ENCODE results near the gene TNFSF10. TPM values are rescaled to one million over a fixed set of nuclear protein-coding genes. Genes with fewer than 3 reads are reported as not detected.
A peak's percentile ranks its signal among the peaks of the same experiment; 100 is the strongest.
"Not testable (repeated sequence)": the region's sequence is repeated elsewhere in the genome, so short reads cannot be mapped to it uniquely, and the experiment has no call there.

TNFSF10 gene
- 10 to 100 TPM in 1 of 8 experiments, 1 to 10 TPM in 1, under 1 TPM in 4, not detected in 2; 0.25 to 11.0 (median 0.99) TPM for total RNA-seq

DNA sequence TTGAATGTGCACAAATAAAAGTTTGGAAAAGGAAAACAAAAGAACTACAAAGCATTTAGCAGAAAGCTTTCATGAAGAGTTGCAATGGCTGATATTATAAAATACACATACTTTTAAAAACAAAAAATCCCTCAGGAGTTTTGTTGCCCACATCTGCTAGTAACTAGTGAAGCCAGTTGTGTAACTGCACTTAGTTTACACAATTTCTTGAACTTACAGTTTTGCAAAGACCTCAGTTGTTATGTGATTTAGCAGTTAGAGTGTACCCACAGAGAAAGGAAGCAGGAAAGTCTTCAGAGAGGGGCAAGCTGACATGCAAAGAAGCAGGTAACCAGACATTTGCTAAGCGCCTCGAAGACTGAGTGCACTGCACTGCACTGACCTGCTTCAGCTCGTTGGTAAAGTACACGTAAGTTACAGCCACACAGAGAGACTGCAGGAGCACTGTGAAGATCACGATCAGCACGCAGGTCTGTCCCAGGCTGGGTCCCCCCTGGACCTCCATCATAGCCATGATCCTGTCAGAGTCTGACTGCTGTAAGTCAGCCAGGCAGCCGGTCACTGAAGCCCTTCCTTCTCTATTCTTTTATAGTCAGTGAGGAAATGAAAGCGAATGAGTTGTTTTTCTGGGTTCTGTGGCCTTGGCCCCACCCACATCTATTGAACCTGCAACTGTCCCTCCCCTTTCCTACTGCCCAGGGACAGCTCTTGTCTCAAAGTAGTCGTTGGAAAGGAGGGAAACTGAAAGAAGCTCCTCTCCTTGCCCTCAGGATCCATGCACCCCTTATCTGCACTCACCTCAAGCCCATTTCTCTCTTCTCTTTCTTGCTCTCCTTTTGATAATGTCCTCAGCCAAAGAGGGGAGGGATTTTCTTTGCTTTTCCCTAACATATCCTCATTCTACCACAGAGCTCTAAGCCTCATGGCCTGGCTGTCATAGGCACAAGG is at the start of gene TNFSF10:
Gene TNFSF10 (minus strand): TSS at position 560 of the 948 bp plus-strand sequence. CDS start 46 bp downstream, at position 514.
- WGBS, 10 experiments, result 0 to 38% (median 16%) methylated on average over 1 to 8 of the region's 9 CpGs; no CpG with 5 or more reads in 3 of the 10 experiments
- peak; percentile 35 to 80 (median 70) for ATAC-seq (replicated peaks in 6 of 8)

DNA sequence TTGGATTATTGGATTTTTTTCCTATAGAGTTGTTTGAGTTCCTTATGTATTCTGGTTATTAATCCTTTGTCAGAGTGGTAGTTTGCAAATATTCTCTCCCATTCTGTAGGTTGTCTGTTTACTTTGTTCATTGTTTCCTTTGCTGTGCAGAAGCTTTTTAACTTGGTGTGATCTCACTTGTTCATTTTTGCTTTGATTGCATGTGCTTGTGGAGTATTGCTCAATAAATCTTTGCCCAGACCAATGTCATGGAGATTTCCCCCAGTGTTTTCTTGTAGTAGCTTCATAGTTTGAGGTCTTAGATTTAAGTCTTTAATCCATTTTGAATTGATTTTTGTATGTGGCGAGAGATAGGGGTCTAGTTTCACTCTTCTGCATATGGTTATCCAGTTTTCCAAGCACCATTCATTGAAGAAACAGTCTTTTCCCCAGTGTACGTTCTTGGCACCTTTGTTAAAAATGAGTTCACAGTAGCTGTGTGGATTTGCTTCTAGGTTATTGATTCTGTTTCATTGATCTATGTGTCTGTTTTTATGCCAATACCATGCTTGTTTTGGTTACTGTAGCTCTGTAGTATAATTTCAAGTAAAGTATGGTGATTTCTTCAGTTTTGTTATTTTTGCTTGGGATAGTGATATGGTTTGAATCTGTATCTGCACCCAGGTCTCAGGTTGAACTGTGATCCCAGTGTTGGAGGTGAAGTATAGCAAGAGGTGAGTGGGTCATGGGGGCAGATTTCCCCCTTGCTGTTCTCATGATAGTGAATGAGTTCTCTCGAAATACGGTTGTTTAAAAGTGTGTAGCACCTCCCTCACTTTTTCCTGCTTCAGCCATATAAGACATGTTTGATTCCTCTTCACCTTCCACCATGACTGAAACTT is 46.1 kb upstream of the TNFSF10 start:
- Histone ChIP-seq H3K4me1 (replicated peaks in 1 of 2) (no peaks in the 10 kb centered on the region), H3K4me3 (no peak overlapping the region), H3K27ac (no peak overlapping the region)
- WGBS, 10 experiments, result 0 to 93% (median 78%) methylated on average over 1 to 4 of the region's 4 CpGs; no CpG with 5 or more reads in 2 of the 10 experiments
- in situ Hi-C loops (cut with MboI; ENCODE audit: low pct_unique_long_range_greater_than_20kb in 2 of 9, low sequenced_read_pairs in 9 of 9, unreplicated experiment in 9 of 9), result no loop called here
- no peak for ATAC-seq (replicated peaks in 6 of 8)

More for the DNA sequence above, at the start of gene TNFSF10:
- H3K4me3 ChIP-seq, result no peak within 1 kb of the TSS
- in situ Hi-C loops (cut with MboI; ENCODE audit: low pct_unique_long_range_greater_than_20kb in 2 of 9, low sequenced_read_pairs in 9 of 9, unreplicated experiment in 9 of 9), result no loop called here
- H3K27ac ChIP-seq, result no peak within 1 kb of the TSS
- peaks cover 3 to 8% of the 10 kb centered on the region in 2 donors for H3K4me1 ChIP-seq (replicated peaks in 1 of 2)

DNA sequence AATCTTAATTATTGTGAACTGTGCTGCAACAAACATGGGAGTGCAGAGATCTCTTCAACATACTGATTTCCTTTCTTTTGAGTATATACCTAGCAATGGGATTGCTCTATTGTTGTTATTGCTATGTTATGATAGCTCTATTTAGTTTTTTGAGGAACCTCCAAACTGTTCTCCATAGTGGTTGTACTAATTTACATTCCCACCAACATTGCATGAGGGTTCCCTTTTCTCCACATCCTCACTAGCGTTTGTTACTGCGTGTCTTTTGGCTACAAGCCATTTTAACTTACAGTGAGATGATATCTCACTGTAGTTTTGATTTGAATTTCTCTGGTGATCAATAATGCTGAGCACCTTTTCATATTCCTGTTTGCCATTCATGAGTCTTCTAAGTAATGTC is 45.5 kb upstream of the TNFSF10 start:
- Histone ChIP-seq H3K27ac (no peak overlapping the region), H3K4me3 (no peak overlapping the region), H3K4me1 (replicated peaks in 1 of 2) (peaks cover 0 to 4% of the 10 kb centered on the region in 2 donors)
- in situ Hi-C loops (cut with MboI; ENCODE audit: low pct_unique_long_range_greater_than_20kb in 2 of 9, low sequenced_read_pairs in 9 of 9, unreplicated experiment in 9 of 9), result no loop called here
- 6 to 100% (median 90%) methylated on average over 1 to 2 of the region's 2 CpGs; no CpG with 5 or more reads in 1 of the 10 experiments for WGBS, 10 experiments
- no peak for ATAC-seq (replicated peaks in 6 of 8)

DNA sequence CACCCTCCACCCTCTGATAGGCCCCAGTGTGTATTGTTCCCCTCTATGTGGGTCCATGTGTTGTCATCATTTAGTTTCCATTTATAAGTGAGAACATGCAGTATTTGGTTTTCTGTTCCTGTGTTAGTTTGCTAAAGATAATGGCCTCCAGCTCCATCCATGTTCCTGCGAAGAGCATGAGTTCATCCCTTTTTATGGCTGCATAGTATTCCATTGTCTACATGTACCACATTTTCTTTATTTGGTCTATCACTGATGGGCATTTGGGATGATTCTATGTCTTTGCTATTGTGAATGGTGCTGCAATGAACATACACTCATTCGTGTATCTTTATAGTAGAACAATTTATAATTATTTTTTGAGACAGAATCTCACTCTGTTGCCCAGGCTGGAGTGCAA is 43.6 kb upstream of the TNFSF10 start:
- in situ Hi-C loops (cut with MboI; ENCODE audit: low pct_unique_long_range_greater_than_20kb in 2 of 9, low sequenced_read_pairs in 9 of 9, unreplicated experiment in 9 of 9); ATAC-seq (replicated peaks in 6 of 8); H3K27ac ChIP-seq; H3K4me1 ChIP-seq (replicated peaks in 1 of 2); H3K4me3 ChIP-seq: not testable (repeated sequence)
- whole genome bisulfite sequencing, 10 experiments, result 75 to 100% (median 93%) methylated on average over 1 to 2 of the region's 2 CpGs; no CpG with 5 or more reads in 3 of the 10 experiments

DNA sequence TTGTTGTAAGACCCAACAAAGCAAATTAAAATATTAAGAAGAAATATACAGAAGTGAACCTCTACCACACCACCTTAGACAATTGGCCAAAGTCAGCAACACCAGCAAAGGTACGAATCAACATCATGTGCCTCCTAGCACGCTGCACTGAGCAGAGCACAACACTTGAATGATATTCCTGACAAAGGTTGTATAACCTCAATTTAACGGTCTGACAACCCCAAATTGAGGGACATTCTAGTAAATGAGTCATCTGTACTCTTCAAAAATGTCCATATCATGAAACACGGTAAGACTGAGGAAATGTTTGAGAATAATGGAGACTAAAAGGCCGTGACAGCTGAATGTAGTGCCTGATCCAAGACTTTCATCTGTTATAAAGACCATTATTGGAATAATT is 41.3 kb upstream of the TNFSF10 start:
- H3K4me3 ChIP-seq, result no peak overlapping the region
- no peak overlapping the region for H3K27ac ChIP-seq
- in situ Hi-C loops (cut with MboI; ENCODE audit: low pct_unique_long_range_greater_than_20kb in 2 of 9, low sequenced_read_pairs in 9 of 9, unreplicated experiment in 9 of 9), result no loop called here
- ATAC-seq (replicated peaks in 6 of 8), result no peak
- H3K4me1 ChIP-seq (replicated peaks in 1 of 2), result peaks cover 0 to 7% of the 10 kb centered on the region in 2 donors
- WGBS, 10 experiments, result 61 to 100% (median 84%) methylated on average over 1 to 5 of the region's 5 CpGs

DNA sequence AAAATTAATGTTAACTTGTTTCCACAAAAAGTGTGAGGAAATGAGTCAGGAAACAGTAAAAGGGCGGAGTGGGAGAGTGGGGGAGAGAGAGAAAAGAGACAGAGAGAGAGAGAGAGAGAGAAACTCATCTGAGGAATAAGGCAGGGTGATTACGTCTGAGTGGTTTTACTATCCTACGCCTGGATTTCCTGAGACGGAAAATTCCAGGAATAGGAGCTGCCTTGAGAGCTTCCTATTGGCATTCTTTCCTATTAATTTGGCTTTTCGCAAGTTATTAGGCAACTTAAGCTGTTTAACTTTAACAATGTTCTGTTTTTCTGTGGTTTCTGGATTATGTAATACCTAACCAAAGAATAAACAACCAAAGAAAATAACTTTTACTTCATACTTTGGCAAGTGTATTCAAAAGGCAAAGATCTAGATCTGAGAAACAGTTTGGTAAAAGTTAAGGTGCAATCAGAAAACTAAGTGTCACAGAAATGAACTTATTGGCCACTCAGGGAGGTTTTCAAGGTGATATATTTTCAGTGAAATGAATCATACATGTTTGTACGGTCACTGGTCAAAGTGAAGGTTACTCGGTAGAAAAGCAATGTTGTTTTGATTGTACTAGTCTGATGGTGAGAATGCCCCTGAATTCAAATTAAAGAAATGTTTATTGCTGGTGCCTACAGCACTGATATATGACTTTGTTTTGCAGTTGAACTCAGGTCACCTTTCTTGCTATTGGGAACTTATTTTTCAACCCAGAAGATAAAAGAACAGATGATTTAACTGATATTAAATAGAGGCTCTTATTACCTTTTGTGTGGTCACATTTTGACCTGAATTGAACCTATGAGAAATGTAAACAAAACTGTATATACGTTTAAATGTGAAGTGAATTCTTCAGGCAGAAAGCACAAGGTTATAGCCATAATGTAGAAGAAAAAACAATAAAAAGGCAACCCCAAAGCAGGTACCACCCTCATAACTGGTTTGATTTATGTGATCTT is 39.9 kb upstream of the TNFSF10 start:
- WGBS, 10 experiments, result 6 to 91% (median 69%) methylated on average over 4 to 8 of the region's 8 CpGs
- H3K27ac ChIP-seq, result no peak overlapping the region
- ATAC-seq (replicated peaks in 6 of 8), result peak in 6 of 8 experiments; percentile 31 to 98 (median 45)
- in situ Hi-C loops (cut with MboI; ENCODE audit: low pct_unique_long_range_greater_than_20kb in 2 of 9, low sequenced_read_pairs in 9 of 9, unreplicated experiment in 9 of 9), result no loop called here
- H3K4me1 ChIP-seq (replicated peaks in 1 of 2), result peaks cover 0 to 7% of the 10 kb centered on the region in 2 donors
- H3K4me3 ChIP-seq, result no peak overlapping the region

DNA sequence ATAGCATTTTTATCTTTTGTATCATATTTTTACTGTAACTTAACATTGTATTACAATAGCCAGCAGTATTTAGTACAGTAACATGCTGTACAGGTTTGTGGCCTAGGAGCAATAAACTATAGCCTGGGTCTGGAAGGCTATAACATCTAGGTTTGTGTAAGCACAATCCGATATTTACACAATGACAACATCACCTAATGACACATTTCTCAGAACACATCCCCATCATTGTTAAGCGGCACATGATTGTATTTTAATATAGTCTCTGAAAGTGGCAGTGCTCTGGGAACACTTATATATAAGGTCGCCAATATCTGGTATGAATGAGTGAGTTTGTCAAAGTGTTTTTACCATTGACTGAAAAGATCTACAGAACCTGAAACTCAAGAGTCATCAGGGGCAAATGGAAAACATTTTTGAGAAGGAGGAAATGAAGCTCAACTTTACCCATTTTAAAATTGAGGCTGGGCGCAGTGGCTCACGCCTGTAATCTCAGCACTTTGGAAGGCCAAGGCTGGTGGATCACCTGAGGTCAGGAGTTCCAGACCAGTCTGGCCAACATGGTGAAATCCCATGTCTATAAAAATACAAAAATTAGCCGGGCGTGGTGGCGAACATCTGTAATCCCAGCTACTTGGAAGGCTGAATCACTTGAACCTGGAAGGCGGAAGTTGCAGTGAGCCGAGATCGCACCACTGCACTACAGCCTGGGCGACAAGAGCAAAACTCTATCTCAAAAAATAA is 38.8 kb upstream of the TNFSF10 start:
- in situ Hi-C loops (cut with MboI; ENCODE audit: low pct_unique_long_range_greater_than_20kb in 2 of 9, low sequenced_read_pairs in 9 of 9, unreplicated experiment in 9 of 9), result no loop called here
- H3K27ac ChIP-seq, result no peak overlapping the region
- WGBS, 10 experiments, result 90 to 100% (median 94%) methylated on average over 4 to 12 of the region's 12 CpGs; no CpG with 5 or more reads in 1 of the 10 experiments
- H3K4me1 ChIP-seq (replicated peaks in 1 of 2), result peaks cover 0 to 7% of the 10 kb centered on the region in 2 donors
- ATAC-seq (replicated peaks in 6 of 8), result no peak
- no peak overlapping the region for H3K4me3 ChIP-seq

DNA sequence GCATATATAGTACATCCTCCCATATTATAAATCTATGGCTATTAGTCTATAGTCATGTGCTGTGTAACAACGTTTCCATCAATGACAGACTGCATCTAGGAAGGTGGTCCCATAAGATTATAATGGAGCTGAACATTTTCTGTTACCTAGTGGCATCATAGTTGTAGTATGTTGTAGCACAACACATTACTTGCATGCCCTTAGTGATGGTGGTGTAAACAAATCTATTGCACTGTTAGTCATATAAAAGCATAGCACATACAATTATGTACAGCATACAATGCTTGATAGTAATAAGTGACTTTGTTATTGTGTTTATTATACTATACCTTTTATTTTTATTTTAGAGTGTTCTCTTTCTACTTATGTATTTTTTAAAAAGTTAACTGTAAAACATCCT is 37.4 kb upstream of the TNFSF10 start:
- Histone ChIP-seq H3K27ac (no peak overlapping the region), H3K4me1 (replicated peaks in 1 of 2) (peaks cover 0 to 7% of the 10 kb centered on the region in 2 donors), H3K4me3 (no peak overlapping the region)
- in situ Hi-C loops (cut with MboI; ENCODE audit: low pct_unique_long_range_greater_than_20kb in 2 of 9, low sequenced_read_pairs in 9 of 9, unreplicated experiment in 9 of 9), result no loop called here
- ATAC-seq (replicated peaks in 6 of 8), result no peak
- 0 to 100% (median 67%) methylated on average over 1 of the region's 1 CpG; no CpG with 5 or more reads in 5 of the 10 experiments for WGBS, 10 experiments

DNA sequence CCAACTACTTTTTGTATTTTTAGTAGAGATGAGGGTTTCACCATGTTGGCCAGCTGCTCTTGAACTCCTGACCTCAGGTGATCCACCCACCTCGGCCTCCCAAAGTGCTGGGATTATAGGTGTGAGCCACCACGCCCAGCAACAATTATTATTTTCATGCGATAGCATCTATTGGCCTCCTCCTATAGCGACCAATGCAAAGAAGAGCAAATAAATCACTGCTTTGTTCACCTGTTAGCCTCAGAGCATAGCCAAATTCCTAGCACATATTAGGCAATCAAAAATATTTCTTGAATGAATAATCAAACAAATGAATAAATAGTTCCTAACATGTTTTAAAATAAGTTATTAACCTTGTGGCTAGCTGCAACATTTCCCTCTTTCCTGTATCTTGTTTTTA is 36.8 kb upstream of the TNFSF10 start:
- WGBS, 10 experiments, result 40 to 100% (median 86%) methylated on average over 1 to 4 of the region's 4 CpGs; no CpG with 5 or more reads in 1 of the 10 experiments
- ATAC-seq (replicated peaks in 6 of 8), result no peak
- Histone ChIP-seq H3K4me1 (replicated peaks in 1 of 2) (peaks cover 0 to 7% of the 10 kb centered on the region in 2 donors), H3K27ac (no peak overlapping the region), H3K4me3 (no peak overlapping the region)
- in situ Hi-C loops (cut with MboI; ENCODE audit: low pct_unique_long_range_greater_than_20kb in 2 of 9, low sequenced_read_pairs in 9 of 9, unreplicated experiment in 9 of 9), result no loop called here

DNA sequence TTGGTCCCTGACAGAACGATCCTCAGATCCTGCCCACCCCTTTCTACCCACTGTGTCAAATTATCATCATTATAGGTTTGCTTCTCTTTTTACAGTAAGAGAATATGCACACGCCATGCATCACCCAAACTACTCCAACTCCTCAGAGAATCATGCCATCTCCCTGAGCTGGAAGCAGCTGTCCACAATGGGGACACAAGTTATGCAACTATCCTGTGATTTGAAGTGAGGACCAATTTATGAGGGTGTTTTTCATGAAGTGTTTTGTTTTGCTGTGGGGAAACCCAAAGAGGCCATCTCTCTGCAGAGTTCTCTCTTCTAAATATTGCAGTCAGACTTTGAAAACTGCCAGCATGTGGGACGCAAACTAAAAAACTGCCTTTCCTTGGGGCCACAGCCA is 35.8 kb upstream of the TNFSF10 start:
- no peak for ATAC-seq (replicated peaks in 6 of 8)
- WGBS, 10 experiments, result 26 to 100% (median 80%) methylated on average over 1 to 3 of the region's 3 CpGs; no CpG with 5 or more reads in 1 of the 10 experiments
- Histone ChIP-seq H3K4me3 (no peak overlapping the region), H3K4me1 (replicated peaks in 1 of 2) (peaks cover 0 to 6% of the 10 kb centered on the region in 2 donors), H3K27ac (no peak overlapping the region)
- in situ Hi-C loops (cut with MboI; ENCODE audit: low pct_unique_long_range_greater_than_20kb in 2 of 9, low sequenced_read_pairs in 9 of 9, unreplicated experiment in 9 of 9), result no loop called here

DNA sequence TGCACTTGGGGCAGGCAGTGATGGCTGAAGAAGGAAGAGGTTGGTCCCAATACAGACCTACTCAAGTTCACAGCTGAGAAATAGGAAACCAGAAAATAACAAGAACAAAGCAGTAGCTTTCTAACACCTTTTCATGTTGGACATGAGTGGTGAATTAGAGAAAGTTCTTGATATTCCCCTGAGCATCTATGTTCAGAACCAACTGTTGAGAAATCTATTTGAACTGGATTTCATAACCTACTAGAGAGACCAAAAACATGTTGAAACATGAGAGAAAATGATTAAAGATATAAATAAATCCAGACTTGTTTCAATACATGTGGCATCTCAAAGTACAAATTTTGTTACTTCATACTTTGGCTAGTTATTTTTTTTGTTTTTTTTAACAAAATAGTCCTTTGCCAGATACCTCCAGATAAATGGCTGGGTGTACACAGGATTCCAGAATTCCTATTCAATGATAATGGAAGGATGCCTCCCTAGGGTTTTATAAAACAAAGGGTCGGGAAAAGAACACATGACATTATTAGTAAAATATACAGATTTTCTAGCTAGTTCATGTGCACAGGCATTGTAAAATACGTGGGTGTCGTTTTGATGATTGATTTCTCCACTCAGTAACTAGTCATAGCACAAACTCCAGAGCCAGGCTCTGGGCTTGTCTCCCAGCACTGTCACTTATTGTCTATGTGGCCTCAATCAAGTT is 34.4 kb upstream of the TNFSF10 start:
- 0 to 100% (median 78%) methylated on average over 2 to 3 of the region's 3 CpGs; no CpG with 5 or more reads in 3 of the 10 experiments for WGBS, 10 experiments
- no peak for ATAC-seq (replicated peaks in 6 of 8)
- in situ Hi-C loops (cut with MboI; ENCODE audit: low pct_unique_long_range_greater_than_20kb in 2 of 9, low sequenced_read_pairs in 9 of 9, unreplicated experiment in 9 of 9), result no loop called here

More for the DNA sequence above, 34.4 kb upstream of the TNFSF10 start:
- Histone ChIP-seq H3K4me1 (replicated peaks in 1 of 2) (no peaks in the 10 kb centered on the region), H3K27ac (no peak overlapping the region), H3K4me3 (no peak overlapping the region)

Measured in motor neuron (in vitro differentiated cells).